Effector CD8-positive, alpha-beta T cell (primary cell): ENCODE results near the gene IMP3.
"Not testable (repeated sequence)": the region's sequence is repeated elsewhere in the genome, so short reads cannot be mapped to it uniquely, and the experiment has no call there.

Experiments used
- DNase-seq: peaks from one replicate; lab custom pipeline; 2025; lab: John Stamatoyannopoulos, UW

IMP3 gene

GRCh38 chr15:75650908-75651809, 11.1 kb upstream of the IMP3 start:
- DNase-seq = no peak

- DNase-seq = no peak
These were observed 9.8 kb upstream of the IMP3 start for GRCh38 chr15:75649848-75650247.

GRCh38 chr15:75649045-75649761, 9.2 kb upstream of the IMP3 start:
- DNase-seq = no peak

DNA sequence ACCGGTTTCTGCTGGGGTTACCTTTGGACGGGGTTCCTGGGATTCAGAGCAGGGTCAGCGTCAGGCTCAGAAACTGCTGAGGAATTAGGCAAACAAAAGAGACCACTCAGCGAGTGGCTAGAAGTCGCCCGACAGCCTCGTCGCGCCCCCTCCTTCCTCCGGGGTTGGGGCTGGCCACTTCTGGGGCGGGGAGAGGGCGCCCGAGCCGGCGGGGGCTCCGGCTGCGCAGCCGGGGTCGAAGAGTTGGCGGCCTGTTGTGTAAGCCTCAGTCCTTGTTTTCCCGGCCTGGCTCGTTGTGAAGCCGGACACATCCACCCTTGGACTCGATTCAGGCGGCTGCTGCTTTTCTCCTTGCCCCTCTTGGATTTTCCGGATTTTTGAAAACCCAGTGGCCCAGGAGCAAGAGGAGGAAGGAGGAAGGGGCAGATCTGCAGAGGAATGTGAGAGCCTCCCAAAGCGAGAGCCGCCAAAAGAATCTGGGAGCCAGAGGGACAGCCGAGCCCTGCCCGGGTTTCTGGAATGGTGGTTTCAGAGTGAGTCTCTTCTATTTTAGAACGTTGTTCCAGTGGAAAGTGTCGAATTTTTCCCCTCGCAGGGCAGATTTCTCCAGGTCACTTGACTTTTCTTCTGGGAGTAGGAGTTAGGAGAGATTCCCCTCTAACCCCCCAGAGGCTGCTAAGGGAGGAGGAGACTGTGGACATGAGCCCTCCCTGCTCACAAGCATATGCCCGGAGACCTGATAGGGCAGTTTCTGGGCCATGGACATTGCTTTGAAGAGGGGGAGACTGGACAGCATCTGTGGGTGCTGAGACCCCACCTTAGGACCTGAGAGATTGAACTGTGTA, 8.4 kb upstream of the IMP3 start:
- DNase-seq = no peak

DNA sequence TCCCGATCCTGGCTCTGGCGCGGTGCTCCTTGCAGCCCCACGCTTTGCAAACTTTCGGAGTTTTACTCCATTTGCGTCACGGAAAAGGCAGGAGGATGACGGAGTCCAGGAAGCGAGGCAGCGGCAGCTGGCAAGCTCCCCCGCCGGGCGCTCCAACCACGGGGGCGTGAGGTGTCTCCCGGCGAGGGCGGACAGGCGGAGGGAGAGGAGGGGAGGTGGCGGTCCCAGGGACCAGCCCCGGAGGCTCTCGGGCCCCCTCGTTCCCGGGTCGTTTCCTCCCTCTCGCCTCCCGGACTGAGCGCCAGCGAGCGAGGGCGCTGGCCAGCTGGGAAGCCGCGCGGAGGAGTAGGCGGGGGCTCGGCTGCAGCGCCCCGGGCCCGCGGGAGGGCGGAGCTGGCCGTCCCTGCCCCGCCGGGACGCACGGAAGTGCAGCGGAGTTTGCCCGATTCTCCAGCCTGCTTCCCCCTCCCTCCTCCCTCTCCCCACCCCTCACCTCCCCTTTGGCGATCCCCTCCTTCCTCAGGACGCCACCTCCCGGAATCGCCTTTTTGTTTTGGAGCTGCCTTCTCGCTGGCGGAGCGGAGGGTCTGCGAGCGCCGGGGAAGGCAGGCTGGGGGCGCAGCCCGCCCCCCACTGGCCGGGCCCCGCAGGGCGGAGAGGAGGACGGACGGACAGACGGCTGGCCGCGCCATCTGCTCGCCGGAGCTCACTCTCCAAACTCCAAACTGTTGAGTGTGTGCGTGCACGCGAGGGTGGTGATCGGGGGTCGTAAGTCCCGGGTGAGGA, 7.5 kb upstream of the IMP3 start, which contains the start of gene SNX33:
SNX33 (plus strand) TSS at position 543 of the 786 bp plus-strand sequence. CDS start 1,191 bp downstream, outside the sequence.
- peak; percentile 42 for DNase-seq

GRCh38 chr15:75646944-75647364, 6.9 kb upstream of the IMP3 start:
- no peak for DNase-seq

DNA sequence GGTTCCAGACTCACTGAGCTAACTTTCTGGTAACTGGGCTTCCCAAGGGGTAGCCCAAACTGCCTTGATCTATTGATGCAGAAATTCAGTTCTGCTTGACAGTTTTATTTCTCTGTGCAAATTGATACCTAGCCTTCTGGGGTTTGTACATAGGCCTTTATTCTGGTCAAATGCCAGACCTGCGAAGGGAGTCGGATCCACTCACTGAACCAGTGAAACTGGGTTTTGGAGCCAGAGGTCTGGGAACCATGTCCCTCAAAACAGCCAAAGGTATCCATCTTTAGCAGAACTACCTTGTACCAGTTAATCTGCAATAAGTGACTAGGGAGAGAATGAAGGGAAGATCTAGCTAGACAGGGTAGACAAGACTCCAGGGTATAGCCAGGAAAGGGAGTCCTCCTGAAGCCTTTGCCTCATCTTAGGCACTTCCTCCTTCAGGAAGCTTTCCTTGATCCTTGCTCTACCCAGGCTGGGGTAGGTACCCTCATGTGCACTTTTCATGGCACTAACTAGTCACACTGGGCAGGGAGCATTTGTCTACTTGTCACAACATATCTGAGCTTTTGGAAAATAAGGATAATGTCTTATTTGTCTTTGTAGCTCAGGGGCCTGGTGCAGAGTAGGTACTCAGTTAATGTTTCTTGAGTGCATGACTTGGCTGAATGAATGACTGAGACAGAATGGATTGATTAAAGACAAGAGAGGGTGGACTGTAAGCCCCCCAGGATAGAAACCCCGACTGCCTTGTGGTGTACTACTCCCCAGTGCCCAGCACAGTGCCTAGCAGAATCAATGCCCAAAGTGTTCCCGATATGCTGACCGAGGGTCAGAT, 6.3 kb upstream of the IMP3 start:
- no peak for DNase-seq

DNA sequence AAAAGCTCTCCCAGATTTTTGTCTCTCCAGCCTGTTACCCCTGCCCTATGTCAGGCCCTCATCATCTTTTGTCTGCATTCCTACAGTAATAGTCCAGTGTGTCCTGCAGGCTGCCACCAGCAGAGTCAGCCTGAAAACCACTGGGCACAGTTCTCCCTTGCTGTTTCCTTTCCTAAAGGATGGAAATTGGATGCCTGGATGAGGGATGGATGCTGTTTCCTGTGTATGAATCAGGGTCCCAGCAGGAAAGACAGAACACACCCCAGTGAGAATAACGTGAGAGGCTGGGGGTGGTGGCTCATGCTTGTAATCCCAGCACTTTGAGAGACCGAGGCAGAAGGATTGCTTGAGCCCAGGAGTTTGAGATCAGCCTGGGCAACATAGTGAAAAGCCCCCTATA, 4.4 kb upstream of the IMP3 start:
- no peak for DNase-seq

GRCh38 chr15:75641603-75642002, 1.6 kb upstream of the IMP3 start:
- no peak for DNase-seq

- no peak for DNase-seq
These were observed 1.1 kb upstream of the IMP3 start for GRCh38 chr15:75641179-75641503.

GRCh38 chr15:75640483-75641178, 607 bp upstream of the IMP3 start:
- peak; percentile 10 for DNase-seq

DNA sequence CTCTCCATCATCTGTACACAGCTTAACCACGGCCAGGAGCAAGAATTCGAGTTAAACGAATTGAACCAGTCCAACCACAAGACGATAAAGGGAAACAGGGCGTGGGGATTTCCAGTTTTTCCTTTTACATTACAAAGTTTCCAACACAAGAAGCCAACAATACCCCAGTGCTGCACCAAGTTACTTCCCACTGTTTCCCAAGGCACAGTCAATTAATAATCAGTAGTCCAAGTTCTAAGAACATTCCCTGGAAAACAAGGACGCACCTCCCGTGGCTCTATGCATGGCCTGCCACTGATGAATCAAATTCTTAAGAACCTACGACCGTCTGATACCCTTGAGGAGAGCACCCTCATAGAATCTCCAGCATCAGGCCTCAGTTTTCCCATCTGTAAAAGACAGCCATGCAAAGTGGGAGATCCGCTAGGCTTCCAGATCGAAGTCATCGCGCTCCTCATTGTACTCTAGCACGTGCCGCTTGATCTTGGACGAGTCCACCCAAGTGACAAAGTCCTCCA, 774 bp downstream of the IMP3 start:
- DNase-seq = no peak

- no peak for DNase-seq
These were observed 2.6 kb downstream of the IMP3 start for GRCh38 chr15:75637245-75638009.

DNA sequence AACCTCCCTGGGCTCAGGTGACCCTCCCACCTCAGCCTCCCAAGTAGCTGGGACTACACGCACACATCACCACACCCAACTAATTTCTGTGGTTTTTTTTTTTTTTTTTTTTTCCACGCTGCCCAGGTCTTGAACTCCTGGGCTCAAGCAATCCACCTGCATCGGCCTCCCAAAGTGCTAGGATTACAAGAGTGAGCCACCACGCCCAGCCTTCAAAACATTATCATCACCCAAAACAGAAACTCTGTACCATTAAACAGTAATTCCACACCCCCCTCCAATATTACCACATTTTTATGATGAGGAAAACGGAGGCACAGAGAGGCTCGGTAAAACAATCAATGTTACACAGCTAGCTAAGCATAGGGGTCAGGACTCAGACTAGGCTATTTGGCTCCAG, 4.0 kb downstream of the IMP3 start:
- no peak for DNase-seq

DNA sequence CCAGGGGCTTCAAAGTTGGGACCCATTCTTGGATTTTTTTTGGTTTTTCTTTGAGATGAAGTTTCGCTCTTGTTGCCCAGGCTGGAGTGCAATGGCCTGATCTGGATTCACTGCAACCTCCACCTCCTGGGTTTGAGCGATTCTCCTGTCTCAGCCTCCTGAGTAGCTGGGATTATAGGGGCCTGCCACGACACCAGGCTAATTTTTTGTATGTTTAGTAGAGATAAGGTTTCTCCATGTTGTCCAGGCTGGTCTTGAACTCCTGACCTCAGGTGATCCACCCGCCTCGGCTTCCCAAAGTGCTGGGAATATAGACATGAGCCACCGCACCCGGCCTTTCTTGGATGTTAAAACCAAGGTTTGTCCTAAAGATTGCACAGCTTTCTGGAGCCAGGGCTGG, 6.1 kb downstream of the IMP3 start:
- DNase-seq = not testable (repeated sequence)

DNA sequence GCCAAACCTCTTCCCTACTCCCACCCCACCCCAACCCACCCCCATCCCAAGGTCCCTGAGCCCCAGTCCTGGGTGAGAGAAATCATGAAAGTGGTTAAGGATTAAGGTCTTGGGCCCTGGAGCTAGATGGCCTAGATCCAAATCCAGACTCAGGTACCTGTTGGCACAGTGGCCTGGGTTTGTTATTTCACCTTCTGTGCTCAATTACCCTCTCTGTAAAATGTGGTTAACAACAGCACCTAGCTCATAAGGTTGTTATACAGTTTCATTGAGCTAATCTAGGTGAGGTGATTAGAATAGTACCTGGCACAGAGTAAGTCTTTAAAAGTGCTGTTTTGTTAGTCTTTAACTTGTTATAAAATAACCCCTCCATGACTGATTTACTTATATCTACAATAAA, 8.1 kb downstream of the IMP3 start:
- DNase-seq = no peak

- DNase-seq = peak; percentile 84
These were observed 14.3 kb downstream of the IMP3 start, which contains the start of gene SNUPN for GRCh38 chr15:75625542-75626347. Gene SNUPN, minus strand, starts transcription at chr15:75625725. Its CDS starts 4,674 bp downstream, at chr15:75621051.

DNA sequence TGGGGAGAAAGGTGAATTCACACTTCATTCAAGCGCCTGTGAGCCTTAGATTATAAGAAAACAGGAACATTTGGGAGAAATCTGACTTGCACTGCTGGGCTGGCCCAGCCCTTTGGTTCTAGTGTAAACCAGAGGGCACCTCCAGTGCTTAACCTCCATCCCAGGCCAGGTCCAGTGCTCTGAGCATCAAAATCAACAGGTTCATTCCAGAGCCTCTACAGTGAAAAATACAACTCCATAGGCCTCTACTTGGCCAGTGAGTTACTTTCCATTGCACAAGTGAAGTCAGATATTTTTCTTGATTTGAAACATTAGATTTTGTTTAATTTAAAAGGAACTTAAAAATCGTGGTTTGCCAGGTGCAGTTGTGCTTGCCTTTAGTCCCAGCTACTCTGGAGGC, 17.5 kb downstream of the IMP3 start:
- DNase-seq = no peak
